PC-9 (cell line): Measurements from ENCODE around the gene NRG3. TPM values are rescaled to one million over a fixed set of nuclear protein-coding genes. Genes with fewer than 3 reads are reported as not detected.

Source experiments
- BruUV-seq: library from RNA; stranded (reverse); fragments of 400-500 nt; replicated peaks from 2 replicates; lab custom pipeline; 2021; lab: Mats Ljungman, UMichigan
- CTCF ChIA-PET: fragments of 300-600 bp; sonication (Branson Sonifier 250); formaldehyde crosslinking; loops from one replicate; lab custom pipeline; 2022; ENCODE audit warnings: antibody characterized with exemption; lab: Charles Lee
- POLR2A ChIA-PET: fragments of 300-600 bp; sonication (Branson Sonifier 250); formaldehyde crosslinking; loops from one replicate; lab custom pipeline; 2022; ENCODE audit warnings: antibody characterized with exemption; ENCODE audit not compliant: unreplicated experiment; lab: Charles Lee
- DNase-seq, 2 experiments: peaks; one replicate each; pipeline versions ENCODE4 v3.0.0 to v3.0.0-alpha.2; 2015 to 2022; ENCODE audit warnings: mixed read lengths in 1 of 2
- H2AFZ ChIP-seq: fragments of 200-600 bp; sonication (generic); 2 replicates; pipeline ENCODE4 v1.8.1; 2017; ENCODE audit warnings: antibody characterized with exemption
- H3F3A ChIP-seq: fragments of 200-600 bp; sonication (generic); 2 replicates; pipeline ENCODE4 v1.8.1; 2017; ENCODE audit warnings: antibody characterized with exemption, mild to moderate bottlenecking, low read depth; ENCODE audit not compliant: insufficient read depth
- H3K27ac ChIP-seq: fragments of 200-600 bp; sonication (generic); 2 replicates; pipeline ENCODE4 v1.6.1; 2016; ENCODE audit warnings: mixed run types
- H3K27me3 ChIP-seq: fragments of 200-600 bp; sonication (generic); 2 replicates; pipeline ENCODE4 v1.6.1; 2016; ENCODE audit warnings: low read depth, mixed run types; ENCODE audit not compliant: insufficient read depth
- H3K36me3 ChIP-seq: fragments of 200-600 bp; sonication (generic); 2 replicates; pipeline ENCODE4 v1.6.1; 2016; ENCODE audit warnings: low read depth, mixed run types
- H3K4me1 ChIP-seq: fragments of 200-600 bp; sonication (generic); replicated peaks from 2 replicates; pipeline ENCODE4 v1.6.1; 2016; ENCODE audit warnings: mixed run types; ENCODE audit not compliant: insufficient read depth
- H3K4me2 ChIP-seq: fragments of 200-600 bp; sonication (generic); 2 replicates; pipeline ENCODE4 v1.6.1; 2017; ENCODE audit warnings: mixed run types
- H3K4me3 ChIP-seq: fragments of 200-600 bp; sonication (generic); 2 replicates; pipeline ENCODE4 v1.6.1; 2016; ENCODE audit warnings: mixed run types
- H3K79me2 ChIP-seq: fragments of 200-600 bp; sonication (generic); 2 replicates; pipeline ENCODE4 v1.6.1; 2017; ENCODE audit warnings: low read depth, mixed run types
- H3K9me2 ChIP-seq: fragments of 200-600 bp; sonication (generic); 2 replicates; pipeline ENCODE4 v1.8.1; 2017; ENCODE audit warnings: mild to moderate bottlenecking; ENCODE audit not compliant: insufficient read depth
- H3K9me3 ChIP-seq: fragments of 200-600 bp; sonication (generic); 2 replicates; pipeline ENCODE4 v1.8.1; 2016; ENCODE audit warnings: low read depth; ENCODE audit not compliant: insufficient read depth
- H4K20me1 ChIP-seq: fragments of 200-600 bp; sonication (generic); 2 replicates; pipeline ENCODE4 v1.8.1; 2017; ENCODE audit not compliant: insufficient read depth
- CTCF ChIP-seq: fragments of 200-600 bp; sonication (generic); conservative IDR thresholded peaks from 2 replicates; pipeline ENCODE4 v1.6.1; 2017; ENCODE audit warnings: mixed run types, antibody characterized with exemption, mild to moderate bottlenecking, moderate library complexity
- EZH2 ChIP-seq: fragments of 200-600 bp; sonication (generic); IDR thresholded peaks from 2 replicates; pipeline ENCODE4 v1.8.0; 2017; ENCODE audit warnings: antibody characterized with exemption, low read depth
- intact Hi-C: fragments of 100-400 bp; cut with micrococcal nuclease; formaldehyde crosslinking; loops from one replicate; pipeline ENCODE4 v1.10.0; 2022; ENCODE audit not compliant: unreplicated experiment
- total RNA-seq: library from RNA; stranded (reverse); gene quantifications from 2 replicates; pipeline ENCODE4 v1.2.3, GENCODE V29; 2021

Gene NRG3
- total RNA-seq, 1 experiment from 2014 or later = not detected

- Histone ChIP-seq H3K79me2 (no peaks in the 10 kb centered on the region), H3K36me3 (no peaks in the 10 kb centered on the region), H2AFZ (no peak overlapping the region), H3K4me1 (no peaks in the 10 kb centered on the region), H3K9me3 (no peaks in the 10 kb centered on the region; the same call in 1 of the 2 replicates), H3K27me3 (no peaks in the 10 kb centered on the region), H3K4me2 (no peak overlapping the region), H3F3A (no peaks in the 10 kb centered on the region), H3K27ac (no peak overlapping the region), H4K20me1 (no peaks in the 10 kb centered on the region), H3K9me2 (no peaks in the 10 kb centered on the region), H3K4me3 (no peak overlapping the region)
- TF ChIP-seq EZH2 (no peak), CTCF (no peak)
- DNase-seq = no peak
- ChIA-PET POLR2A (no interaction called here), CTCF (no interaction called here)
- BruUV-seq = no TSS peak
- intact Hi-C loops = no loop called here
Observed at GRCh38 chr10:82091413-82091812, 216.4 kb downstream of the NRG3 start.

GRCh38 chr10:82092111-82092510, 217.1 kb downstream of the NRG3 start:
- no peaks in the 10 kb centered on the region for H4K20me1 ChIP-seq
- H3K79me2 ChIP-seq = no peaks in the 10 kb centered on the region
- ChIA-PET CTCF (no interaction called here), POLR2A (no interaction called here)
- intact Hi-C loops = no loop called here
- no peaks in the 10 kb centered on the region for H3K36me3 ChIP-seq
- DNase-seq = no peak
- H3K9me3 ChIP-seq = no peaks in the 10 kb centered on the region; the same call in 1 of the 2 replicates
- no peaks in the 10 kb centered on the region for H3K9me2 ChIP-seq
- no TSS peak for BruUV-seq
- H3K27me3 ChIP-seq = no peaks in the 10 kb centered on the region
- TF ChIP-seq EZH2 = no peak
- no peak for TF ChIP-seq CTCF
- no peak overlapping the region for H3K27ac ChIP-seq
- no peaks in the 10 kb centered on the region for H3K4me1 ChIP-seq
- H3K4me2 ChIP-seq = no peak overlapping the region
- no peak overlapping the region for H3K4me3 ChIP-seq
- no peak overlapping the region for H2AFZ ChIP-seq
- no peaks in the 10 kb centered on the region for H3F3A ChIP-seq

- POLR2A ChIA-PET = no interaction called here
Observed at GRCh38 chr10:82124713-82125112, 249.7 kb downstream of the NRG3 start.

More at GRCh38 chr10:82124713-82125112, 249.7 kb downstream of the NRG3 start:
- H3K4me3 ChIP-seq = no peak overlapping the region
- intact Hi-C loops = no loop called here
- TF ChIP-seq CTCF (no peak), EZH2 (no peak)
- no peaks in the 10 kb centered on the region for H3K79me2 ChIP-seq
- no peak overlapping the region for H3K27ac ChIP-seq
- no peaks in the 10 kb centered on the region for H3K36me3 ChIP-seq
- CTCF ChIA-PET = no interaction called here
- no peaks in the 10 kb centered on the region; the same call in 1 of the 2 replicates for H3K27me3 ChIP-seq
- no peaks in the 10 kb centered on the region for H3K4me1 ChIP-seq
- no peaks in the 10 kb centered on the region for H3F3A ChIP-seq
- no peaks in the 10 kb centered on the region for H3K9me3 ChIP-seq
- no peaks in the 10 kb centered on the region for H4K20me1 ChIP-seq
- no TSS peak for BruUV-seq
- H3K9me2 ChIP-seq = no peaks in the 10 kb centered on the region
- no peak overlapping the region for H3K4me2 ChIP-seq
- H2AFZ ChIP-seq = no peak overlapping the region
- no peak for DNase-seq
